Nephron (organoid): ENCODE data around the gene ERBB4.
"Not testable (repeated sequence)": the region's sequence is repeated elsewhere in the genome, so short reads cannot be mapped to it uniquely, and the experiment has no call there.

Experiments
- H3K27ac Mint-ChIP-seq, 3 experiments: 2 replicates each; pipeline ENCODE4 v1.8.0; 2020; ENCODE audit warnings: mixed read lengths in 3 of 3, mild to moderate bottlenecking in 2 of 3, moderate library complexity in 1 of 3
- H3K27me3 Mint-ChIP-seq: 2 replicates; pipeline ENCODE4 v1.8.0; 2021; ENCODE audit warnings: low read depth, mild to moderate bottlenecking, moderate library complexity, mixed read lengths
- H3K36me3 Mint-ChIP-seq: 2 replicates; pipeline ENCODE4 v1.8.0; 2020; ENCODE audit warnings: low read depth, mixed read lengths
- H3K4me1 Mint-ChIP-seq: 2 replicates; pipeline ENCODE4 v1.8.0; 2020; ENCODE audit warnings: mixed read lengths
- H3K4me3 Mint-ChIP-seq, 3 experiments: 2 replicates each; pipeline ENCODE4 v1.8.0; 2020; ENCODE audit warnings: mild to moderate bottlenecking in 3 of 3, mixed read lengths in 3 of 3, moderate library complexity in 2 of 3
- H3K9me3 Mint-ChIP-seq: 2 replicates; pipeline ENCODE4 v1.8.0; 2020; ENCODE audit warnings: mixed read lengths
- CTCF ChIP-seq, 3 experiments: fragments of 200-600 bp; sonication (generic); IDR thresholded peaks; one replicate each; pipeline ENCODE4 v1.5.0; 2021; ENCODE audit warnings: antibody characterized with exemption in 3 of 3; ENCODE audit not compliant: unreplicated experiment in 3 of 3

ERBB4 gene

GRCh38 chr2:212015588-212015987 lies 523.0 kb downstream of the ERBB4 start:
- no peaks in the 10 kb centered on the region for H3K36me3 Mint-ChIP-seq
- H3K27ac Mint-ChIP-seq, result peak overlapping the region in 1 of 3 experiments; percentile 18
- no peak overlapping the region for H3K4me3 Mint-ChIP-seq
- H3K27me3 Mint-ChIP-seq, result no peaks in the 10 kb centered on the region
- no peaks in the 10 kb centered on the region for H3K4me1 Mint-ChIP-seq
- TF ChIP-seq CTCF (IDR thresholded peaks at IDR 0.05; ENCODE audit: unreplicated experiment in 3 of 3), result no peak
- no peaks in the 10 kb centered on the region for H3K9me3 Mint-ChIP-seq

GRCh38 chr2:212013626-212014025 lies 525.0 kb downstream of the ERBB4 start:
- Mint-ChIP-seq H3K4me1 (no peaks in the 10 kb centered on the region), H3K9me3 (no peaks in the 10 kb centered on the region), H3K27me3 (no peaks in the 10 kb centered on the region), H3K27ac (no peak overlapping the region), H3K4me3 (no peak overlapping the region), H3K36me3 (no peaks in the 10 kb centered on the region)
- no peak for TF ChIP-seq CTCF (IDR thresholded peaks at IDR 0.05; ENCODE audit: unreplicated experiment in 3 of 3)

- H3K9me3 Mint-ChIP-seq, H3K4me1 Mint-ChIP-seq, H3K4me3 Mint-ChIP-seq, H3K27me3 Mint-ChIP-seq, H3K27ac Mint-ChIP-seq, H3K36me3 Mint-ChIP-seq: not testable (repeated sequence)
Observed at GRCh38 chr2:212010305-212010704, 528.3 kb downstream of the ERBB4 start.

- H3K4me1 Mint-ChIP-seq, result no peaks in the 10 kb centered on the region
- H3K4me3 Mint-ChIP-seq, result no peak overlapping the region
- no peaks in the 10 kb centered on the region for H3K9me3 Mint-ChIP-seq
- no peak for TF ChIP-seq CTCF (IDR thresholded peaks at IDR 0.05; ENCODE audit: unreplicated experiment in 3 of 3)
- H3K36me3 Mint-ChIP-seq, result no peaks in the 10 kb centered on the region
- H3K27me3 Mint-ChIP-seq, result no peaks in the 10 kb centered on the region
- no peak overlapping the region for H3K27ac Mint-ChIP-seq
Observed at GRCh38 chr2:212007972-212008371, 530.6 kb downstream of the ERBB4 start.

- H3K9me3 Mint-ChIP-seq, result no peaks in the 10 kb centered on the region
- H3K36me3 Mint-ChIP-seq, result no peaks in the 10 kb centered on the region
- TF ChIP-seq CTCF (IDR thresholded peaks at IDR 0.05; ENCODE audit: unreplicated experiment in 3 of 3), result peak; percentile 44 to 57 (median 52)
- H3K27ac Mint-ChIP-seq, result no peak overlapping the region
- no peaks in the 10 kb centered on the region for H3K4me1 Mint-ChIP-seq
- no peak overlapping the region for H3K4me3 Mint-ChIP-seq
- no peaks in the 10 kb centered on the region for H3K27me3 Mint-ChIP-seq
Observed at GRCh38 chr2:212005085-212005671, 533.4 kb downstream of the ERBB4 start.

- no peak overlapping the region for H3K4me3 Mint-ChIP-seq
- no peaks in the 10 kb centered on the region for H3K9me3 Mint-ChIP-seq
- no peaks in the 10 kb centered on the region for H3K4me1 Mint-ChIP-seq
- no peak overlapping the region for H3K27ac Mint-ChIP-seq
- no peak for TF ChIP-seq CTCF (IDR thresholded peaks at IDR 0.05; ENCODE audit: unreplicated experiment in 3 of 3)
- H3K36me3 Mint-ChIP-seq, result no peaks in the 10 kb centered on the region
- H3K27me3 Mint-ChIP-seq, result no peaks in the 10 kb centered on the region
Observed at GRCh38 chr2:212001325-212001724, 537.3 kb downstream of the ERBB4 start.
